Loucy (cell line): ENCODE results near the gene MTMR2.

Source experiments
- H2AFZ ChIP-seq: fragments of 200-600 bp; sonication (generic); 2 replicates; pipeline ENCODE4 v1.6.0; 2016; ENCODE audit warnings: antibody characterized with exemption, mild to moderate bottlenecking, low read length, moderate library complexity
- H3F3A ChIP-seq: fragments of 200-600 bp; 2 replicates; pipeline ENCODE4 v1.6.0; 2016; ENCODE audit warnings: antibody characterized with exemption, low read depth, mild to moderate bottlenecking
- H3K27me3 ChIP-seq: fragments of 200-600 bp; sonication (generic); 2 replicates; pipeline ENCODE4 v1.6.1; 2014; ENCODE audit warnings: low read length, mild to moderate bottlenecking; ENCODE audit not compliant: insufficient read depth, poor library complexity, severe bottlenecking
- H3K36me3 ChIP-seq: fragments of 200-600 bp; sonication (generic); 2 replicates; pipeline ENCODE4 v1.6.1; 2016; ENCODE audit warnings: low read length; ENCODE audit not compliant: insufficient read depth
- H3K4me1 ChIP-seq: fragments of 200-600 bp; sonication (generic); 2 replicates; pipeline ENCODE4 v1.5.1; 2014; ENCODE audit warnings: low read length, mild to moderate bottlenecking; ENCODE audit not compliant: insufficient read depth, poor library complexity, severe bottlenecking
- H3K4me2 ChIP-seq: fragments of 200-600 bp; sonication (generic); 2 replicates; pipeline ENCODE4 v1.6.0; 2014; ENCODE audit warnings: antibody characterized with exemption, low read length, low read depth, mild to moderate bottlenecking; ENCODE audit not compliant: poor library complexity, severe bottlenecking
- H3K4me3 ChIP-seq: fragments of 200-600 bp; sonication (generic); 2 replicates; pipeline ENCODE4 v1.5.1; 2014; ENCODE audit warnings: low read length, mild to moderate bottlenecking, mixed read lengths; ENCODE audit not compliant: poor library complexity, severe bottlenecking
- H3K79me2 ChIP-seq: fragments of 200-600 bp; sonication (generic); 2 replicates; pipeline ENCODE4 v1.6.1; 2014; ENCODE audit warnings: low read length; ENCODE audit not compliant: insufficient read depth
- H3K9ac ChIP-seq: fragments of 200-600 bp; sonication (generic); 2 replicates; pipeline ENCODE4 v1.6.0; 2014; ENCODE audit warnings: mild to moderate bottlenecking, low read depth, low read length, moderate library complexity; ENCODE audit not compliant: poor library complexity, severe bottlenecking
- H3K9me2 ChIP-seq: fragments of 200-600 bp; sonication (generic); replicated peaks from 2 replicates; pipeline ENCODE4 v1.6.1; 2016; ENCODE audit warnings: low read depth, low read length, mixed read lengths
- H3K9me3 ChIP-seq: fragments of 200-600 bp; sonication (generic); 2 replicates; pipeline ENCODE4 v1.6.1; 2014; ENCODE audit warnings: mild to moderate bottlenecking, antibody characterized with exemption, low read length, low read depth; ENCODE audit not compliant: insufficient read depth
- H4K20me1 ChIP-seq: fragments of 200-600 bp; sonication (generic); 2 replicates; pipeline ENCODE4 v1.6.0; 2014; ENCODE audit warnings: antibody characterized with exemption, low read length, mild to moderate bottlenecking; ENCODE audit not compliant: insufficient read depth, poor library complexity, severe bottlenecking
- EZH2phosphoT487 ChIP-seq: fragments of 200-600 bp; IDR thresholded peaks from 2 replicates; pipeline ENCODE4 v1.6.1; 2018; ENCODE audit warnings: antibody characterized with exemption, mild to moderate bottlenecking, moderate library complexity, borderline replicate concordance
- TF ChIP-seq, protein P1 (sequence below): fragments of 200-600 bp; sonication (generic); conservative IDR thresholded peaks from 2 replicates; pipeline ENCODE4 v1.5.1; 2014; ENCODE audit warnings: mild to moderate bottlenecking, antibody characterized with exemption, low read length

Gene MTMR2

DNA sequence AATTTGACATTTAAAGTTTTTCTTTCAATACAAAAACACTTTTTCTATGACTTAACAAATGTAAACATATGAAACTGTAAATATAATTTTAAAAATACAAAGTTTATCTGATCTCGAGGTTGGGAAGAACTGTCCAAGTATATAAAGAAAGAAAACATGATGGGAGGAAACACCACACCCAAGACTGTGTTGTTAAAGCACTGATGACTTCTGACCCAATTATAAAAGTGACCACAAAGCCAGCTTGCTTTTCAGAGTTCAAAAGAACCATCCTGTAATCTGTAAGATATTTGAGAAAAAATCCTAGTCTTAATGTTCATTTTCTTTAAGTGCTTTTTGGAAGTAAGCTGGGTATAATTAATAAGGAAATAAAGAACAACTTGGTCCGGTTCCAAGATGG is 118.0 kb downstream of the MTMR2 start:
- H3K4me2 ChIP-seq, result no peak overlapping the region
- no peaks in the 10 kb centered on the region for H3K9me2 ChIP-seq
- H3K79me2 ChIP-seq, result peaks cover 5% of the 10 kb centered on the region; the same call in 1 of the 2 replicates
- H3K4me3 ChIP-seq, result no peak overlapping the region
- TF ChIP-seq, protein P1, sequence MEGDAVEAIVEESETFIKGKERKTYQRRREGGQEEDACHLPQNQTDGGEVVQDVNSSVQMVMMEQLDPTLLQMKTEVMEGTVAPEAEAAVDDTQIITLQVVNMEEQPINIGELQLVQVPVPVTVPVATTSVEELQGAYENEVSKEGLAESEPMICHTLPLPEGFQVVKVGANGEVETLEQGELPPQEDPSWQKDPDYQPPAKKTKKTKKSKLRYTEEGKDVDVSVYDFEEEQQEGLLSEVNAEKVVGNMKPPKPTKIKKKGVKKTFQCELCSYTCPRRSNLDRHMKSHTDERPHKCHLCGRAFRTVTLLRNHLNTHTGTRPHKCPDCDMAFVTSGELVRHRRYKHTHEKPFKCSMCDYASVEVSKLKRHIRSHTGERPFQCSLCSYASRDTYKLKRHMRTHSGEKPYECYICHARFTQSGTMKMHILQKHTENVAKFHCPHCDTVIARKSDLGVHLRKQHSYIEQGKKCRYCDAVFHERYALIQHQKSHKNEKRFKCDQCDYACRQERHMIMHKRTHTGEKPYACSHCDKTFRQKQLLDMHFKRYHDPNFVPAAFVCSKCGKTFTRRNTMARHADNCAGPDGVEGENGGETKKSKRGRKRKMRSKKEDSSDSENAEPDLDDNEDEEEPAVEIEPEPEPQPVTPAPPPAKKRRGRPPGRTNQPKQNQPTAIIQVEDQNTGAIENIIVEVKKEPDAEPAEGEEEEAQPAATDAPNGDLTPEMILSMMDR, result no peak
- no peak for TF ChIP-seq EZH2phosphoT487
- H3K36me3 ChIP-seq, result peaks cover 42% of the 10 kb centered on the region; the same call in 1 of the 2 replicates
- H3F3A ChIP-seq, result no peaks in the 10 kb centered on the region
- H3K27me3 ChIP-seq, result no peaks in the 10 kb centered on the region
- H3K9ac ChIP-seq, result no peak overlapping the region
- no peaks in the 10 kb centered on the region for H3K4me1 ChIP-seq
- H4K20me1 ChIP-seq, result no peaks in the 10 kb centered on the region
- H2AFZ ChIP-seq, result no peak overlapping the region
- no peaks in the 10 kb centered on the region for H3K9me3 ChIP-seq

DNA sequence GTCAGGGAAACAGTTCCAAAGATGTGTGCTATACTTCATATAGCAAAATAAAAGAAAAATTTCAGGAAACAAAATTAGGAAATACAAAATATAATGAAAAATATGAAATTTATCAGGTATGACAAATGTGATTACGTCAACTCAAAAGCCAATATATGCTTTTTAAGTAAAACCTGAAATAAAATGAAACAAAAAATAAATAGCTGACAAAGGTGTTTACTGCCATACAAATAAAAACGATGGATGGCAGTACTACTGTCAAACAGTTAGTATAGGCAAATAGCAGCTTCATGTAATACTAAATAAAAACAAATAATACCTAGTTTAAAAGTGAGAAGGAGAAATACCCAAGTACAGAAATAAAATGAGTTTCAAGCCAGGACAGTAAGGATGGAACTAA is 119.9 kb downstream of the MTMR2 start:
- H3K27me3 ChIP-seq, result no peaks in the 10 kb centered on the region
- no peak overlapping the region for H2AFZ ChIP-seq
- no peaks in the 10 kb centered on the region for H3K9me3 ChIP-seq
- H3K4me2 ChIP-seq, result no peak overlapping the region
- TF ChIP-seq EZH2phosphoT487, result no peak
- TF ChIP-seq, protein P1, result no peak
- H3K36me3 ChIP-seq, result peaks cover 61% of the 10 kb centered on the region; the same call in 1 of the 2 replicates
- H3K79me2 ChIP-seq, result peaks cover 18% of the 10 kb centered on the region
- H3K4me3 ChIP-seq, result no peak overlapping the region
- no peak overlapping the region for H3K9ac ChIP-seq
- H3K9me2 ChIP-seq, result no peaks in the 10 kb centered on the region
- H3F3A ChIP-seq, result no peaks in the 10 kb centered on the region
- no peaks in the 10 kb centered on the region for H3K4me1 ChIP-seq
- no peaks in the 10 kb centered on the region for H4K20me1 ChIP-seq

DNA sequence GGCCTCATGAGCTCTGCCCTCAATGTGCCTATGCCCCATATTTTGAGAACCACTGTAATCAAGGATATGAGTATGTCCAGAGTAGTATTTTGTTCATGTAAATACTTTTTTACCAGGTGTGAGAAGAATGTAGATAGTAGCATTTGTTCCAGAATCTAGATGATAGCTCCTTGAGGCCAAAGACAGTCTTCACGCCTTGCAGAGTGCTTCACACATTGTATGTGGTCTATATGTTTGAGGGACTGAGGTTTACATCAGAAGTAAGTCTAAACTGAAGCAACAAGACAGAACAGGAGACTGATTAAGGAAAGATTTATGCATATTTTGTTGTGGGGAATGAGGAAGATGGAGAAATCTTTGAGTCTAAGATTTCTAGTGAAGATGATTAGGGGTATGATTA is 121.1 kb downstream of the MTMR2 start:
- Histone ChIP-seq H3K4me1 (peaks cover 5% of the 10 kb centered on the region), H3F3A (no peaks in the 10 kb centered on the region), H3K27me3 (no peaks in the 10 kb centered on the region), H3K79me2 (peaks cover 28% of the 10 kb centered on the region), H3K9me3 (no peaks in the 10 kb centered on the region), H4K20me1 (peaks cover 10% of the 10 kb centered on the region), H3K4me3 (no peak overlapping the region), H3K4me2 (no peak overlapping the region), H2AFZ (no peak overlapping the region), H3K9ac (no peak overlapping the region), H3K36me3 (peaks cover 61% of the 10 kb centered on the region; the same call in 1 of the 2 replicates), H3K9me2 (no peaks in the 10 kb centered on the region)
- TF ChIP-seq, protein P1, result no peak
- no peak for TF ChIP-seq EZH2phosphoT487
